Measurements from ENCODE around the gene MAEL.

MAEL gene

DNA sequence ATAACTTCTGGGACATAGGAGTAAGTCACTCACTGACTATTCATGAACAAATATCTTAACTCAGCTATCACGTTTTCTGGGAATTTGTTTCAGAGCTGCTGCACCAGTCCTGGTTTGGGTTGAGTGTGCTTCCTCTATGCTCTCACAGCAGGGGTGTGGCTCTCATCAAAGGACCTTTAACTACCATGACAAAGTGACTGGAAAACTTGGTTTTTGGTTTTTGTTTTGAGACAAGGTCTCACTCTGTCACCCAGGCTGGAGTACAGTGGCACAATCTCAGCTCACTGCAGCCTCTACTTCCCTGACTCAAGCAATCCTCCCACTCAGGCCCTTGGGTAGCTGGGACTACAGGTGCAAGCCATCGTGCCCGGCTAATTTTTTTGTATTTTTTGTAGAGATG lies 17.8 kb upstream of the MAEL start:
- POLR2A ChIA-PET, result no interaction called here

GRCh38 chr1:166972193-166972592 lies 16.9 kb upstream of the MAEL start:
- Histone ChIP-seq H3K36me3 (ENCODE audit: control insufficient read depth in 2 of 2, insufficient read depth in 1 of 2, low read length in 2 of 2) (no peaks in the 10 kb centered on the region), H3K4me3 (ENCODE audit: low read depth, low read length) (no peak overlapping the region), H3K9me3 (ENCODE audit: control insufficient read depth, insufficient read depth, low read depth, low read length) (no peaks in the 10 kb centered on the region), H3K4me1 (ENCODE audit: control insufficient read depth, insufficient read depth, low read length) (no peaks in the 10 kb centered on the region), H3K27ac (ENCODE audit: extremely low read depth, low read depth, low read length) (no peak overlapping the region)
- CTCF ChIA-PET, result interaction anchor here (2.4 kb wide), 1 partner anchor 62 kb away, joined by 7 read pairs; no protein-coding TSS in a partner anchor
- POLR2A ChIA-PET, result no interaction called here
- TF ChIP-seq SCRT2 (tag by site-specific recombination; IDR thresholded peaks at IDR 0.05), result peak; percentile 87
- no peak for TF ChIP-seq ZNF239 (tag by site-specific recombination; IDR thresholded peaks at IDR 0.05)
- TF ChIP-seq ZBTB7A (tag by site-specific recombination; IDR thresholded peaks at IDR 0.05; ENCODE audit: low read depth), result no peak
- TF ChIP-seq SCRT1 (tag by site-specific recombination; IDR thresholded peaks at IDR 0.05; ENCODE audit: borderline replicate concordance), result peak; percentile 47; the same call in 1 of the 2 replicates
- no peak for TF ChIP-seq WT1 (tag by site-specific recombination; IDR thresholded peaks at IDR 0.05)

More for the DNA sequence above, 17.8 kb upstream of the MAEL start:
- H3K4me3 ChIP-seq (ENCODE audit: low read depth, low read length), result no peak overlapping the region
- H3K36me3 ChIP-seq (ENCODE audit: control insufficient read depth in 2 of 2, insufficient read depth in 1 of 2, low read length in 2 of 2), result no peaks in the 10 kb centered on the region
- TF ChIP-seq ZNF10 (tag by site-specific recombination; IDR thresholded peaks at IDR 0.05) (no peak), TCF7L2 (IDR thresholded peaks at IDR 0.05; ENCODE audit: borderline replicate concordance, low read depth, low read length) (peak; percentile 45; the same call in 1 of the 2 replicates), SP3 (tag by site-specific recombination; IDR thresholded peaks at IDR 0.05) (no peak), ZNF664 (tag by site-specific recombination; IDR thresholded peaks at IDR 0.05) (no peak), ZNF23 (tag by site-specific recombination; IDR thresholded peaks at IDR 0.05; ENCODE audit: borderline replicate concordance) (no peak)
- no peaks in the 10 kb centered on the region for H3K9me3 ChIP-seq (ENCODE audit: control insufficient read depth, insufficient read depth, low read depth, low read length)
- CTCF ChIA-PET, result interaction anchor here (1.2 kb wide), 1 partner anchor 61 kb away, joined by 5 read pairs; no protein-coding TSS in a partner anchor
- H3K27ac ChIP-seq (ENCODE audit: extremely low read depth, low read depth, low read length), result no peak overlapping the region
- no peaks in the 10 kb centered on the region for H3K4me1 ChIP-seq (ENCODE audit: control insufficient read depth, insufficient read depth, low read length)

- H3K4me3 ChIP-seq (ENCODE audit: low read depth, low read length), result no peak overlapping the region
- H3K27ac ChIP-seq (ENCODE audit: extremely low read depth, low read depth, low read length), result no peak overlapping the region
- H3K36me3 ChIP-seq (ENCODE audit: control insufficient read depth in 2 of 2, insufficient read depth in 1 of 2, low read length in 2 of 2), result no peaks in the 10 kb centered on the region
- no peaks in the 10 kb centered on the region for H3K4me1 ChIP-seq (ENCODE audit: control insufficient read depth, insufficient read depth, low read length)
- POLR2A ChIA-PET, result interaction anchor here (1.1 kb wide), 1 partner anchor 248 kb away, joined by 4 read pairs; the partner anchor contains the start of gene POU2F1
- no peaks in the 10 kb centered on the region for H3K9me3 ChIP-seq (ENCODE audit: control insufficient read depth, insufficient read depth, low read depth, low read length)
- TF ChIP-seq BCL11A (tag by site-specific recombination; IDR thresholded peaks at IDR 0.05; ENCODE audit: low read depth) (no peak), SCRT1 (tag by site-specific recombination; IDR thresholded peaks at IDR 0.05; ENCODE audit: borderline replicate concordance) (peak; percentile 30; the same call in 1 of the 2 replicates), ZXDB (tag by site-specific recombination; IDR thresholded peaks at IDR 0.05) (no peak), ZSCAN18 (tag by site-specific recombination; IDR thresholded peaks at IDR 0.05) (no peak), ZNF19 (tag by site-specific recombination; IDR thresholded peaks at IDR 0.05; ENCODE audit: low read depth) (no peak), ZNF148 (tag by site-specific recombination; IDR thresholded peaks at IDR 0.05; ENCODE audit: borderline replicate concordance) (no peak), ZNF324 (tag by site-specific recombination; IDR thresholded peaks at IDR 0.05) (no peak), ZNF121 (tag by site-specific recombination; IDR thresholded peaks at IDR 0.05) (no peak), ZNF521 (tag by site-specific recombination; IDR thresholded peaks at IDR 0.05) (no peak), ZNF2 (tag by site-specific recombination; IDR thresholded peaks at IDR 0.05) (no peak), HOXD13 (CRISPR knock-in tag; IDR thresholded peaks at IDR 0.05; ENCODE audit: borderline replicate concordance) (no peak), SCRT2 (tag by site-specific recombination; IDR thresholded peaks at IDR 0.05) (peak; percentile 73), ZSCAN5A (tag by site-specific recombination; IDR thresholded peaks at IDR 0.05) (no peak)
- TF ChIP-seq, protein P1, sequence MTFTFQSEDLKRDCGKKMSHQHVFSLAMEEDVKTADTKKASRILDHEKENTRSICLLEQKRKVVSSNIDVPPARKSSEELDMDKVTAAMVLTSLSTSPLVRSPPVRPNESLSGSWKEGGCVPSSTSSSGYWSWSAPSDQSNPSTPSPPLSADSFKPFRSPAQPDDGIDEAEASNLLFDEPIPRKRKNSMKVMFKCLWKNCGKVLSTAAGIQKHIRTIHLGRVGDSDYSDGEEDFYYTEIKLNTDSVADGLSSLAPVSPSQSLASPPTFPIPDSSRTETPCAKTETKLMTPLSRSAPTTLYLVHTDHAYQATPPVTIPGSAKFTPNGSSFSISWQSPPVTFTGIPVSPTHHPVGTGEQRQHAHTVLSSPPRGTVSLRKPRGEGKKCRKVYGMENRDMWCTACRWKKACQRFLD (tag by site-specific recombination; IDR thresholded peaks at IDR 0.05), result no peak
- TF ChIP-seq, protein P2, sequence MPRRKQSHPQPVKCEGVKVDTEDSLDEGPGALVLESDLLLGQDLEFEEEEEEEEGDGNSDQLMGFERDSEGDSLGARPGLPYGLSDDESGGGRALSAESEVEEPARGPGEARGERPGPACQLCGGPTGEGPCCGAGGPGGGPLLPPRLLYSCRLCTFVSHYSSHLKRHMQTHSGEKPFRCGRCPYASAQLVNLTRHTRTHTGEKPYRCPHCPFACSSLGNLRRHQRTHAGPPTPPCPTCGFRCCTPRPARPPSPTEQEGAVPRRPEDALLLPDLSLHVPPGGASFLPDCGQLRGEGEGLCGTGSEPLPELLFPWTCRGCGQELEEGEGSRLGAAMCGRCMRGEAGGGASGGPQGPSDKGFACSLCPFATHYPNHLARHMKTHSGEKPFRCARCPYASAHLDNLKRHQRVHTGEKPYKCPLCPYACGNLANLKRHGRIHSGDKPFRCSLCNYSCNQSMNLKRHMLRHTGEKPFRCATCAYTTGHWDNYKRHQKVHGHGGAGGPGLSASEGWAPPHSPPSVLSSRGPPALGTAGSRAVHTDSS (tag by site-specific recombination; IDR thresholded peaks at IDR 0.05), result no peak
- CTCF ChIA-PET, result interaction anchor here (0.6 to 2.4 kb wide), 3 partner anchors 10 to 295 kb away, joined by 3 to 7 read pairs (median 3); no protein-coding TSS in a partner anchor
These were observed 16.3 kb upstream of the MAEL start for GRCh38 chr1:166972826-166973225.

All from HEK293 (cell line).